ENCODE measurements around the gene LRP11. TPM values are rescaled to one million over a fixed set of nuclear protein-coding genes. Genes with fewer than 3 reads are reported as not detected.

LRP11 gene
- total RNA-seq, 4 donors from 2014 or later, result 18.7 to 55.4 (median 33.8) TPM

- TF ChIP-seq, protein P1, sequence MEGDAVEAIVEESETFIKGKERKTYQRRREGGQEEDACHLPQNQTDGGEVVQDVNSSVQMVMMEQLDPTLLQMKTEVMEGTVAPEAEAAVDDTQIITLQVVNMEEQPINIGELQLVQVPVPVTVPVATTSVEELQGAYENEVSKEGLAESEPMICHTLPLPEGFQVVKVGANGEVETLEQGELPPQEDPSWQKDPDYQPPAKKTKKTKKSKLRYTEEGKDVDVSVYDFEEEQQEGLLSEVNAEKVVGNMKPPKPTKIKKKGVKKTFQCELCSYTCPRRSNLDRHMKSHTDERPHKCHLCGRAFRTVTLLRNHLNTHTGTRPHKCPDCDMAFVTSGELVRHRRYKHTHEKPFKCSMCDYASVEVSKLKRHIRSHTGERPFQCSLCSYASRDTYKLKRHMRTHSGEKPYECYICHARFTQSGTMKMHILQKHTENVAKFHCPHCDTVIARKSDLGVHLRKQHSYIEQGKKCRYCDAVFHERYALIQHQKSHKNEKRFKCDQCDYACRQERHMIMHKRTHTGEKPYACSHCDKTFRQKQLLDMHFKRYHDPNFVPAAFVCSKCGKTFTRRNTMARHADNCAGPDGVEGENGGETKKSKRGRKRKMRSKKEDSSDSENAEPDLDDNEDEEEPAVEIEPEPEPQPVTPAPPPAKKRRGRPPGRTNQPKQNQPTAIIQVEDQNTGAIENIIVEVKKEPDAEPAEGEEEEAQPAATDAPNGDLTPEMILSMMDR (IDR thresholded peaks at IDR 0.05; ENCODE audit: low read depth), result no peak
Measured at GRCh38 chr6:149864578-149865535, 698 bp upstream of the LRP11 start.

- TF ChIP-seq, protein P1 (IDR thresholded peaks at IDR 0.05; ENCODE audit: low read depth), result no peak
Measured at GRCh38 chr6:149862922-149863697, 1.0 kb downstream of the LRP11 start.

DNA sequence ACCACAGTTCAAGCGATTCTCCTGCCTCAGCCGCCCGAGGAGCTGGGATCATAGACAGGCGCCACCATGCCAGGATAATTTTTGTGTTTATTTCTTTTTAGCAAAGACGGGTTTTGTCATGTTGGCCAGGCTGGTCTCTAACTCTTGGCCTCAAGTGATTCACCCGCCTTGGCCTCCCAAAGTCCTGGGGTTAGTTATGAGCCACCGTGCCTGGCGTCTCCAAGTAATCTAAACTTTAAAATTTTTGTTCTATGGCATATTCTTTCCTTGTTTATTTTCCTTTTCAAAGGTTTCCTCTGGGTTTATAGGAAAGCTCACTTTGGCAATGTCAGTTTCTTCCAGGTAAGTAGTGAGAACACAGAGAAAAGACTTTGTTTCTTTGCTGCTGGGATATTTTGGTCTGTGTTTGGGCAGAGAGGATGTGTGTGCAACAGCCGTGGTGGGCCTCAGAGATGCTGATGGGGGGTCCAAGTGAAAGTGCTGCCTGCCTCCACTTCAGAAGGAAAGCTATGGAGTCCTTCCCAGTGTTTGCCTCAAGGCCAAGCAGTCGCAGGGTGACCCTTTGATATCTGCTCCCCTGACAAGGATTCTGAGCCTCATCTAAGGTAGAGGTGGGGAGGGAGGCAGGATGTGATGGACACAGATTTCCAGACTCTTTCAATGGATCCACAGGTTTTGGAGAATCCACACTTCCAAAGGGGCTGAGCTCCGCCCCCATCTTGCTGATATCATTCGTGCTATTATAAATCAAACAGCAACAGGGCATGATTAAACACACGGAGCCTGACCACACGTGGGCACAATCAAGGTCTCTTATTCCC is 2.3 kb downstream of the LRP11 start:
- TF ChIP-seq, protein P1 (IDR thresholded peaks at IDR 0.05; ENCODE audit: low read depth), result no peak

DNA sequence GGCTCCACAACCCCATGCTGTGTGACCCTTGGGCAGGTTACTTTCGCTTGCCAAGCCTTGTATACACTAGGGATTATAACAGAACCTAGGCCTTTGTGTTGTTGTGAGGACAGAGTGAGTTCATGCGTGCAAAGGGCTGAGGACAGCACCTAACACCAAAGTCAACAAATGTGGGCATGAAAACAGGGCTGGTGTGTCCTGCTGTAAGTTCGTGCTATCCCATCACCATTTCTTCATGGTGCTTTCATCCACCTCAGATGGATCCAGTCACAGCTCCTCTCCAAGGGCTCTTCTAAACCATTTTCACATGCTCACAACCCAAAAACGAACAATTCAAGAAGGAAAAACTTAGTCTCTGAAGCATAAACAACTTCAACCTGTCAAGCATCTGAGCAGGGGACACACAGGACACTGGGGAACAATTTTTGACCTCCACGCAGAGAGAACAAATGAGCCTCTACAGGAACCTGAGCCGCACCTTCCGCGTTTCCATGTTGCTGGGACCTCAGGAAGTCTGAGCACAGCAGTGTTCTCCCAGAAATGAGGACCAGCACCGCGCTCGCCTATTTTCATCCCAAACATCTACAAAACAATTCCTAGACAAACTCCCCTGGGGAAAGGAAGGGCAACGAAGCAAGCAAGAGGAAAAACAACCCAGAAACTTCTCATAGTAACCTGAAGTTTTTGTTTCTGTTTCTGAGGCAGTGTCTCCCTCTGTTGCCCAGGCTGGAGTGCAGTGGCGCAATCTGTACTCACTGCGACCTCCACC is 3.1 kb downstream of the LRP11 start:
- TF ChIP-seq, protein P1 (IDR thresholded peaks at IDR 0.05; ENCODE audit: low read depth), result no peak

DNA sequence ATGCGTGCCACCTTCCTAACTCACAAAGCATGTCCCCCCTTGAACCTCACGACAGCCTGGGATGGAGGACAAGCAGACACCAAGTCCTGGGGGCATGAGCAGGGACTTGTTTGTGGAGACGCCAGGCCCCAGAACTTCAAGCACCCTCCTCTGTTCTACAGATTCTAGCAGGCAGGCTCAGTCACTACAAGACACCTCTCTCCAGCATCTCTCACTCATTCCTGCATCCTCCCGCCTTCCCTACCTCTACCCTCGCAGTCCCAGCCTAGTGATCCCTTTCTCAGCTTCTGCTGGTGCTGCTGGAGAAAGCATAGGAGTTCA is 3.7 kb downstream of the LRP11 start:
- TF ChIP-seq, protein P1 (IDR thresholded peaks at IDR 0.05; ENCODE audit: low read depth), result no peak

- TF ChIP-seq, protein P1 (IDR thresholded peaks at IDR 0.05; ENCODE audit: low read depth), result no peak
Measured at GRCh38 chr6:149859938-149860337, 4.2 kb downstream of the LRP11 start.
